ENCODE results near the gene EML3.
"Not testable (repeated sequence)": the region's sequence is repeated elsewhere in the genome, so short reads cannot be mapped to it uniquely, and the experiment has no call there.

The EML3 gene

GRCh38 chr11:62595124-62595523, 17.5 kb downstream of the EML3 start:
- no peak for DNase-seq (ENCODE audit: low spot score)

DNA sequence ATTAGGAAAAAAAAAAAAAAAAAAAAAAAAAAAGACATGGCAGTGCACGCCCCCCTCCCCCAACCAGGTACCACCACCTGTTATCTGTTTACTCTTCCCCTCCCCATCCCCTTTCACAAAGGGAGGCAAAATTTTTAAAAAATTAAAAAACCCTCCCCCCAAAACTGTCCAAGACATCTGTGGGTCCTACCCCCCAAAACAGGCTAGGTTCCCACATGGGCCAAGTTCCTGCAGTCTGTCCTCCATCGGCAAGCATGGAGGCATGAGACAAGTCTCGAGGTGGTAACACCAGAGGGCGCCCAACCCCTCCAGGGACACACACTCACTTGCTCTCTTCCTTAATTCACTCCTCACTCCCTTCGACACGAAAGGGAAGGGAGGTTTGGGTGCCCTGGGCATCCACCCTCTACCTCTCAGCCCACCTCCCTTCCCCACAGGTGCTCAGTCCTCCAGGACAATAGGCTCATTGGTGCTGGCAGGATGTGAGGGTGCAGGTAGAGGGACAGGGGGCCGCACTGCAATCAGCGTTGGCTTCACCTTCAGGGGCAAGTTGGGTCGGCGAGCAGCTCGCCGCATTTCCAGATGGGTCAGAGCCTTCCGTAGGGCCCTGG, 19.0 kb downstream of the EML3 start:
- DNase-seq (ENCODE audit: low spot score): no peak

DNA sequence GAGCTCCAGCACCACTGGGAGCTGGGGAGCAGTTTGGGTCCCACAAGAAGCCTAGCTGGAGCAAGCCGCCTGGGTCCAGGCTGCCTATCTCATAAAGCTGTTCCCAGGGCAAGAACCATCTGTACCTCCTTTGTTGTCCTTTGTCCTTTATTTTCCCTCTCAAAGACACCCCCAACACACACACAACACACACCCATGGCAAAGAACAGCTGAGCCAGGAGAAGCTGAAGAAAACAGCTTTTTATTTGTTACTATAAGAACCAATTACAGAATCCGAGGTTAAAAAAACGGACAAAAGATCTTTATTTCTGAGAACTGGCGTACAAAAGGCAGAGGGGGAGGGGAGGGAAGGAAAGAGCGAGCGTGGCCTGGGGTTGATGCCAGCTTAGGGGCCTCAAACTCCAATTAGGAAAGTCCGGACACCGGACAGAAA, 19.6 kb downstream of the EML3 start:
- no peak for DNase-seq (ENCODE audit: low spot score)

DNA sequence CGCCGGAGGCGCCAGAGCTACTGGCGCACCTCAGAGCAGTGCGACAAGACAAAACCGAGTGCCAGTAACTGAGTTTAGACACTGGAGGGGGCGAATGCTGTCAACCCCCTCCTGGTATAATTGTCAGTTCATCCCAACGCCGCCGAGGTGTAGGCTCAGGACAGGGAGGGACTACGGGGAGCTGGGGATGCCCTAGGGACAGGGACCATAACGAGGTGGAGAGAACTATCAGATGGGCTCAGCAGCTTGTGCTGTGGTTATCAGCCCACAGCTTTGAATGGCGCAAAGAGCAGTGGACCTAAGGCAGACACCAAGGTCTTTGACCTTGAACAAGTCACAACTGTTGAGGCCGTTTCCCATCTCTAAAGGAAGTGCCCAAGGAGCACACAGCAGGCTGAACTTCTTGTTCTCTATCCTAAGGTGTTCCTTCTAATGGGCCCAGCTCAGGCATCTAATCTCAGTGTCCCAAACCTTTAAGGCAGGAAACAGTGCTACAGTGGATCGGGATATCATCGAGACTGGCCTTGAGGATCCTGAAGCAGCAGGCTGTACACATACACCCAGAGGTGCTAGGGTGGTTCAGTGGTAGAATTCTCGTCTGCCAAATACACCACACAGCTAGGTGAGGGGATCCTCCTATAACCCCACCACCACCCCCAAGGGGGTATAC, 20.3 kb downstream of the EML3 start:
- no peak for DNase-seq (ENCODE audit: low spot score)

DNA sequence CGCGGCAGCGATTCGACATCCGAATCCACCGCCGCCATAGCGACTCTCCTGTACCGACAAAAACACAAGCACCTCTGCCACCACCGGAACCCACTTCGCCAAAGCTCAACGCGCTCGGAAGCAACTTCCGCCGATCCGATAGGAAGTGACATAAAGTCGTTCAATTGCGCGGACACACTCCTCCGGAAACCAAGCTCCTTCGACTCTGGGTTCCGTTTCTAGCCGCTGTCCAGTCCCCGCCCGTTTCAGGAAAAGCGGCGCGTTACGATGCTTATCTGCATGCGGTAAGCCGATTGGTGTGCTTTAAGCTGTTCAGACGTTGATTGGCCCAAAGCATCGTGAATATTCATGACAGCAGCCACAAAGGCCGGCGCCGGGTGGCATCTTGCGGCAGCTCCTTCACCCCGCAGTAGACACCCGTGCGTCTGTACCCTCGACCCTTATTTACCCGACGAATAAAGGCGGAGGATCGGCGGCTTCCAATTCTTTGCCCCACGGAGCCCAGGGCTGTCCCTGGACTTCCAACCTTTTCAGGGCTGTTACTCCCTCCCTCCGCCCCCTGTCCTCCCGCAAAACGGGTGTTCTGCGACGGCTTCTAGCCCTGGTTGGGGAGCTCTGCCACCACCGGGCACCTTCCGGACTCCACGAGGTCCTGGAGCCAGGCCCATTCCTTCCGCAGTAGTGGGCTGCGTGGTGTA, 21.0 kb downstream of the EML3 start, which contains the start of gene TUT1:
TUT1 (minus strand) TSS at position 76 of the 698 bp plus-strand sequence; CDS start at position 38, 38 bp downstream.
- peak; percentile 95 for DNase-seq (ENCODE audit: low spot score)

GRCh38 chr11:62588966-62589637, 23.5 kb downstream of the EML3 start:
- no peak for DNase-seq (ENCODE audit: low spot score)

DNA sequence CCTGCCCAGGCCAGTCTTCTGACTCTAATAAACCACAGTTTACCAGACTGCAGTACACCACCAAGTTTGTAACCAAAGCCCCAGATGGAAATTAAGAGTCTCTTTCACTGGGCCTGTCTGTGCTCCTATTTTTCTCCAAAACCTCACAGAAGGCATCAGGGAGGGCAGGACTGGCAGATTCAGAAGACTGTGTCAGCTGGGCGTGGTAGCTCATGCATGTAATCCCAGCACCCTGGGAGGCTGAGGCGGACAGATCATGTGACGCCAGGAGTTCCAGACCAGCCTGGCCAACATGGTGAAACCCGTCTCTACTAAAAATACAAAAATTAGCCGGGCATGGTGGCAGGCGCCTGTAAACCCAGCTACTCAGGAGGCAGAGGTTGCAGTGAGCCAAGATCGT, 27.2 kb downstream of the EML3 start:
- not testable (repeated sequence) for DNase-seq (ENCODE audit: low spot score)

- DNase-seq (ENCODE audit: low spot score): not testable (repeated sequence)
Observed at GRCh38 chr11:62581735-62582134, 30.8 kb downstream of the EML3 start.

DNA sequence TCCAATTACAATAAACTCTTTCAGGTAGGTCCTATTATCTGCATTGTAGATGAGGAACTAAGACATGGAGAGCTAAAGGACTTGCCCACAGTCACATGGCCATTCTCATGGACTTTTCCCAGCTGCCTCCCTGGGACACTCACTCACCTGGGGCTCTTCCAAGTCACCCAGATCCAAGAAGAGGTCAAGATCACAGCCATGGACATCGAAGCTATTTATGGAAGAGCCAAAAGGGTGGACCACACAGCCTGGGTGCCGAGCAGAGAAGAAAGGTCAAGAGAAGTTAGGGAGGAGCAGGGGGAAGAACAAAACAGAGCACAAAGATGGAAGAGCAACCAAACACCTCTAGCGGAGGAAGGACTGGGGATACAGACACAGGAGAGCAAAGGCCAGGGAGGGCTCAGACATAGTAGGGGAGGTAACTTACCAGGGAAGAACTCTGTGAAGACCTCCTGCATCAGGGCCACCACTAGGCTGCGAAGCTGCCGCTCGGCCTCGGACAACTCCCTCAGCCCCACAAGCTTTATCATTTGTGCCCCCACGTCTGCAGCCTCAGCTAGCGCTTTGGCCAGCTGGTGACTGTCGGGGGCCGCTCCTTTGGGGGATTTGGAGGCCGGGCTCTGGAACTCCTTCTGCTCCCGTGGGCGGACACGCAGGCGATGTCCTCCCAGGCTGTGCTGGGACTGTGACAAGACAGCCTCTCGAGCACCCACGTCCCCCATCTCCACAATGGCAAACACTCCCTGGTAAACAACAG, 31.4 kb downstream of the EML3 start:
- no peak for DNase-seq (ENCODE audit: low spot score)

DNA sequence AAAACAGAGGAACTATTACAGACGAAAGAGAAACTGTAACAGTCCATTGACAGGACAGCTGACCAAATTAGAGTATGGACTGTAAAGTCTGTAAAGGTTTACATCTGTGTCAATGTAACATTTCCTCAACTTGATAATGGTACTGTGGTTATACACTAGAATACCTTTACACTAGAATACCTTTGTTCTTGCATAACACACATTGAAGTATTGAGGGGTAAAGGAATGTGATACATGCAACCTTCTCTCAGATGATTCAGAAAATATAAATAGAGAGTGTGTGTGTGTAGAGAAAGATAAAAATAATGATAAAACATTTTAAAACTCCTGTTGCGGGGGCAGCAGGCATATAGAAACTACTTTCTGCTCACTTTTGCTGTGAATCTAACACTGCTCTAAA, 33.3 kb downstream of the EML3 start:
- DNase-seq (ENCODE audit: low spot score): no peak

DNA sequence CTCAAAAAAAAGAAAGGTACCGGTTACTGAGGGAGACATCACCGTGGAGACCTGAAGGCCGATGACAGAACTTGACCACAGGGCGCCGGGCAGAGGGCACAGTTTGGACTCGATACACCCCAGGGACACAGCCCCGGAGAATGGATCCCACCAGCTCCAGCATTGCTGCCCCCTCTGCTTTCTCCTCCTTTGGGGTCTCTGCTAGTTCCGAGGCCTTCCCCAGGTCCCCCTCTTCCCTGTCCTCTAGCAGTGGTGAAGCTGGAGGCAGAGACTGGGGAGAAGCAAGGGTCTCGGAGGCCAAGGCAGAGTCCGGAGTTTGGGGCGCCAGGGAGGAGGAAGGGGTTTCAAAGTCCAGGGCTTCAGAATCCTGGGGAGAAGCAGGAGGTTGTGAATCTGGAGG, 34.0 kb downstream of the EML3 start:
- DNase-seq (ENCODE audit: low spot score): no peak

GRCh38 chr11:62577046-62577714, 35.4 kb downstream of the EML3 start:
- DNase-seq (ENCODE audit: low spot score): no peak

- no peak for DNase-seq (ENCODE audit: low spot score)
Observed at GRCh38 chr11:62575837-62576236, 36.7 kb downstream of the EML3 start.

GRCh38 chr11:62575156-62575555, 37.4 kb downstream of the EML3 start:
- DNase-seq (ENCODE audit: low spot score): no peak

GRCh38 chr11:62574363-62575071, 38.1 kb downstream of the EML3 start:
- no peak for DNase-seq (ENCODE audit: low spot score)

- DNase-seq (ENCODE audit: low spot score): peak; percentile 99
Observed at GRCh38 chr11:62573592-62574362, 38.8 kb downstream of the EML3 start, which contains the start of gene EEF1G. Gene EEF1G (minus strand): TSS chr11:62573891. CDS start chr11:62573842, 49 bp downstream.

DNA sequence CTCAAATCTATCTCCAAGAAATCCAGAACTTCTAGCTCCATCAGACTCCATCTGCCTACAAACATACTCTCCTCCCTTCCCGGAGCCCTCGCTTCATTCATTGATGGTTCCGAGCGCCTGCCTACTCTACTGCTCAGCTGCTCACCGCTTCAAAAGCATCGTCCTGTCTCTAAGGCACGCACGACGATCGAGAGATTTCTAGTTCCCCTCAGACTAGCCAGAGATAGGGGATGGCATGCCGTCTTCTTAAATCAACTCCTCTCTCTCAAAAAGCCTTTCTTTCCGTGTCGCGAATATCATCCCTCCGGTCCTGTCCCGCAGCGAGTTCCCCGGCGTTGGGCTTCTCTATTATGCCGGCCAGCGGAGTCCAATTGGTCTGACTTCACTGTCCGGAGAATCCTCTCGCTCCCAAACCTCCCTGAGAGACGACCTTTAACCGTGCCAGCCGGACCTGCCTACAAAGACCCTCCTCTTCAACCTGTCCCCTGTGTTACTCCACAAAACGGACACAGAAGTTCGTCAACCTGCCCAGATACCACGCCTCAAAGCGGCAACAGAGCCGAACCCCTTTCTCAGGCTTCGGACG, 39.5 kb downstream of the EML3 start:
- no peak for DNase-seq (ENCODE audit: low spot score)

GRCh38 chr11:62572431-62572830, 40.1 kb downstream of the EML3 start:
- DNase-seq (ENCODE audit: low spot score): no peak

DNA sequence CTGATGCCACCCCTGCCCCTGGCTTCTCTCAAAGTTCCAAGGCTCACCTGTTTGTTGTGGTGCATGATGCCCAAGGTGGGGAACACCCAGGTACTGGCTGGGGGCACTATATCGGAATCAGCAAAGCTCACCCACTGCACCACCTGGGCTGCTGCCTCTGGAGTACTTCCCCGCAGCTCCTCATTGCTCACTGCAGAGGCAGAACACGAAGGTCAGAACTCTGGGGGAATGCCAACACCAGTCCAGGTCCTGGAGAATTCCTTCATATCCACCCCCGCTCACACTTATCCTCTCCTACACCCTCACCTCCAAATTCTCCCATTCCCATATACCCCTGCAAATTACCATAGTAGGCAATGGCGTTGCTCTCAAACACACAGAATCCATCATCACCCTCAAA, 41.1 kb downstream of the EML3 start:
- DNase-seq (ENCODE audit: low spot score): not testable (repeated sequence)

Data from left forelimb (tissue), 1 donor.